ENCODE results near the gene GOLGA8G.
"Not testable (repeated sequence)": the region's sequence is repeated elsewhere in the genome, so short reads cannot be mapped to it uniquely, and the experiment has no call there.

DNA sequence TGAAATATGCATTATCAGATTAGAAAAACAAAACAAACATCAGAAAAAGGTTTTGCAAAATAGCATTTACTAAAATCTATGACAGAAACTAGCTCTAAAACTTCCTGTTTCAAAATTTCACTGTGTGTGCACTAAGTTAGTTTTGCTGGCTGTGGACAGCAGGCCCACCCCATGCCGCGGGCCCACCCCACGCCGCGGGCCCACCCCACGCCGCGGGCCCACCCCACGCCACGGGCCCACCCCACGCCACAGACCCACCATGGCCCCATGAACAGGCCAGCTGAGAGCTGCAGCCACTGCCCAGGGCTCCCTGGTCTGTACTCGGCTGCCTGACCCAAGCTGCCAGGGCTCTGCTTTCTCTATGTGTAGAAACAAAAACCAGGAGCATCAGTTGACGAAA, 40.6 kb upstream of the GOLGA8G start:
- not testable (repeated sequence) for TF ChIP-seq RAD21 (IDR thresholded peaks at IDR 0.05); SP1 (IDR thresholded peaks at IDR 0.05); JUND (IDR thresholded peaks at IDR 0.05); TAF1 (conservative IDR thresholded peaks at IDR 0.05); NR2F2 (IDR thresholded peaks at IDR 0.05); EGR1 (IDR thresholded peaks at IDR 0.05; ENCODE audit: low read depth in 2 of 2); RXRA (IDR thresholded peaks at IDR 0.05); YY1 (IDR thresholded peaks at IDR 0.05)
- TF ChIP-seq, protein P1, sequence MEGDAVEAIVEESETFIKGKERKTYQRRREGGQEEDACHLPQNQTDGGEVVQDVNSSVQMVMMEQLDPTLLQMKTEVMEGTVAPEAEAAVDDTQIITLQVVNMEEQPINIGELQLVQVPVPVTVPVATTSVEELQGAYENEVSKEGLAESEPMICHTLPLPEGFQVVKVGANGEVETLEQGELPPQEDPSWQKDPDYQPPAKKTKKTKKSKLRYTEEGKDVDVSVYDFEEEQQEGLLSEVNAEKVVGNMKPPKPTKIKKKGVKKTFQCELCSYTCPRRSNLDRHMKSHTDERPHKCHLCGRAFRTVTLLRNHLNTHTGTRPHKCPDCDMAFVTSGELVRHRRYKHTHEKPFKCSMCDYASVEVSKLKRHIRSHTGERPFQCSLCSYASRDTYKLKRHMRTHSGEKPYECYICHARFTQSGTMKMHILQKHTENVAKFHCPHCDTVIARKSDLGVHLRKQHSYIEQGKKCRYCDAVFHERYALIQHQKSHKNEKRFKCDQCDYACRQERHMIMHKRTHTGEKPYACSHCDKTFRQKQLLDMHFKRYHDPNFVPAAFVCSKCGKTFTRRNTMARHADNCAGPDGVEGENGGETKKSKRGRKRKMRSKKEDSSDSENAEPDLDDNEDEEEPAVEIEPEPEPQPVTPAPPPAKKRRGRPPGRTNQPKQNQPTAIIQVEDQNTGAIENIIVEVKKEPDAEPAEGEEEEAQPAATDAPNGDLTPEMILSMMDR (IDR thresholded peaks at IDR 0.05; ENCODE audit: low read depth, low read length, missing input control) = not testable (repeated sequence)
- TF ChIP-seq, protein P2, sequence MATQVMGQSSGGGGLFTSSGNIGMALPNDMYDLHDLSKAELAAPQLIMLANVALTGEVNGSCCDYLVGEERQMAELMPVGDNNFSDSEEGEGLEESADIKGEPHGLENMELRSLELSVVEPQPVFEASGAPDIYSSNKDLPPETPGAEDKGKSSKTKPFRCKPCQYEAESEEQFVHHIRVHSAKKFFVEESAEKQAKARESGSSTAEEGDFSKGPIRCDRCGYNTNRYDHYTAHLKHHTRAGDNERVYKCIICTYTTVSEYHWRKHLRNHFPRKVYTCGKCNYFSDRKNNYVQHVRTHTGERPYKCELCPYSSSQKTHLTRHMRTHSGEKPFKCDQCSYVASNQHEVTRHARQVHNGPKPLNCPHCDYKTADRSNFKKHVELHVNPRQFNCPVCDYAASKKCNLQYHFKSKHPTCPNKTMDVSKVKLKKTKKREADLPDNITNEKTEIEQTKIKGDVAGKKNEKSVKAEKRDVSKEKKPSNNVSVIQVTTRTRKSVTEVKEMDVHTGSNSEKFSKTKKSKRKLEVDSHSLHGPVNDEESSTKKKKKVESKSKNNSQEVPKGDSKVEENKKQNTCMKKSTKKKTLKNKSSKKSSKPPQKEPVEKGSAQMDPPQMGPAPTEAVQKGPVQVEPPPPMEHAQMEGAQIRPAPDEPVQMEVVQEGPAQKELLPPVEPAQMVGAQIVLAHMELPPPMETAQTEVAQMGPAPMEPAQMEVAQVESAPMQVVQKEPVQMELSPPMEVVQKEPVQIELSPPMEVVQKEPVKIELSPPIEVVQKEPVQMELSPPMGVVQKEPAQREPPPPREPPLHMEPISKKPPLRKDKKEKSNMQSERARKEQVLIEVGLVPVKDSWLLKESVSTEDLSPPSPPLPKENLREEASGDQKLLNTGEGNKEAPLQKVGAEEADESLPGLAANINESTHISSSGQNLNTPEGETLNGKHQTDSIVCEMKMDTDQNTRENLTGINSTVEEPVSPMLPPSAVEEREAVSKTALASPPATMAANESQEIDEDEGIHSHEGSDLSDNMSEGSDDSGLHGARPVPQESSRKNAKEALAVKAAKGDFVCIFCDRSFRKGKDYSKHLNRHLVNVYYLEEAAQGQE (IDR thresholded peaks at IDR 0.05) = not testable (repeated sequence)
- TF ChIP-seq, protein P3, sequence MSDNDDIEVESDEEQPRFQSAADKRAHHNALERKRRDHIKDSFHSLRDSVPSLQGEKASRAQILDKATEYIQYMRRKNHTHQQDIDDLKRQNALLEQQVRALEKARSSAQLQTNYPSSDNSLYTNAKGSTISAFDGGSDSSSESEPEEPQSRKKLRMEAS (IDR thresholded peaks at IDR 0.05) = not testable (repeated sequence)
- TF ChIP-seq, protein P4, sequence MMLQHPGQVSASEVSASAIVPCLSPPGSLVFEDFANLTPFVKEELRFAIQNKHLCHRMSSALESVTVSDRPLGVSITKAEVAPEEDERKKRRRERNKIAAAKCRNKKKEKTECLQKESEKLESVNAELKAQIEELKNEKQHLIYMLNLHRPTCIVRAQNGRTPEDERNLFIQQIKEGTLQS (IDR thresholded peaks at IDR 0.05) = not testable (repeated sequence)
- TF ChIP-seq, protein P5, sequence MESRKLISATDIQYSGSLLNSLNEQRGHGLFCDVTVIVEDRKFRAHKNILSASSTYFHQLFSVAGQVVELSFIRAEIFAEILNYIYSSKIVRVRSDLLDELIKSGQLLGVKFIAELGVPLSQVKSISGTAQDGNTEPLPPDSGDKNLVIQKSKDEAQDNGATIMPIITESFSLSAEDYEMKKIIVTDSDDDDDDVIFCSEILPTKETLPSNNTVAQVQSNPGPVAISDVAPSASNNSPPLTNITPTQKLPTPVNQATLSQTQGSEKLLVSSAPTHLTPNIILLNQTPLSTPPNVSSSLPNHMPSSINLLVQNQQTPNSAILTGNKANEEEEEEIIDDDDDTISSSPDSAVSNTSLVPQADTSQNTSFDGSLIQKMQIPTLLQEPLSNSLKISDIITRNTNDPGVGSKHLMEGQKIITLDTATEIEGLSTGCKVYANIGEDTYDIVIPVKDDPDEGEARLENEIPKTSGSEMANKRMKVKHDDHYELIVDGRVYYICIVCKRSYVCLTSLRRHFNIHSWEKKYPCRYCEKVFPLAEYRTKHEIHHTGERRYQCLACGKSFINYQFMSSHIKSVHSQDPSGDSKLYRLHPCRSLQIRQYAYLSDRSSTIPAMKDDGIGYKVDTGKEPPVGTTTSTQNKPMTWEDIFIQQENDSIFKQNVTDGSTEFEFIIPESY (IDR thresholded peaks at IDR 0.05) = not testable (repeated sequence)

Measured in liver (tissue), 3 donors.